NCI-H748 treated with DMSO at 0.1 percent for 48 hours (cell line): Measurements from ENCODE around the gene TAF1.
"Not testable (repeated sequence)": the region's sequence is repeated elsewhere in the genome, so short reads cannot be mapped to it uniquely, and the experiment has no call there.

Experiments used
- DNase-seq: peaks from one replicate; lab custom pipeline; 2025; lab: John Stamatoyannopoulos, UW

Gene TAF1, protein sequence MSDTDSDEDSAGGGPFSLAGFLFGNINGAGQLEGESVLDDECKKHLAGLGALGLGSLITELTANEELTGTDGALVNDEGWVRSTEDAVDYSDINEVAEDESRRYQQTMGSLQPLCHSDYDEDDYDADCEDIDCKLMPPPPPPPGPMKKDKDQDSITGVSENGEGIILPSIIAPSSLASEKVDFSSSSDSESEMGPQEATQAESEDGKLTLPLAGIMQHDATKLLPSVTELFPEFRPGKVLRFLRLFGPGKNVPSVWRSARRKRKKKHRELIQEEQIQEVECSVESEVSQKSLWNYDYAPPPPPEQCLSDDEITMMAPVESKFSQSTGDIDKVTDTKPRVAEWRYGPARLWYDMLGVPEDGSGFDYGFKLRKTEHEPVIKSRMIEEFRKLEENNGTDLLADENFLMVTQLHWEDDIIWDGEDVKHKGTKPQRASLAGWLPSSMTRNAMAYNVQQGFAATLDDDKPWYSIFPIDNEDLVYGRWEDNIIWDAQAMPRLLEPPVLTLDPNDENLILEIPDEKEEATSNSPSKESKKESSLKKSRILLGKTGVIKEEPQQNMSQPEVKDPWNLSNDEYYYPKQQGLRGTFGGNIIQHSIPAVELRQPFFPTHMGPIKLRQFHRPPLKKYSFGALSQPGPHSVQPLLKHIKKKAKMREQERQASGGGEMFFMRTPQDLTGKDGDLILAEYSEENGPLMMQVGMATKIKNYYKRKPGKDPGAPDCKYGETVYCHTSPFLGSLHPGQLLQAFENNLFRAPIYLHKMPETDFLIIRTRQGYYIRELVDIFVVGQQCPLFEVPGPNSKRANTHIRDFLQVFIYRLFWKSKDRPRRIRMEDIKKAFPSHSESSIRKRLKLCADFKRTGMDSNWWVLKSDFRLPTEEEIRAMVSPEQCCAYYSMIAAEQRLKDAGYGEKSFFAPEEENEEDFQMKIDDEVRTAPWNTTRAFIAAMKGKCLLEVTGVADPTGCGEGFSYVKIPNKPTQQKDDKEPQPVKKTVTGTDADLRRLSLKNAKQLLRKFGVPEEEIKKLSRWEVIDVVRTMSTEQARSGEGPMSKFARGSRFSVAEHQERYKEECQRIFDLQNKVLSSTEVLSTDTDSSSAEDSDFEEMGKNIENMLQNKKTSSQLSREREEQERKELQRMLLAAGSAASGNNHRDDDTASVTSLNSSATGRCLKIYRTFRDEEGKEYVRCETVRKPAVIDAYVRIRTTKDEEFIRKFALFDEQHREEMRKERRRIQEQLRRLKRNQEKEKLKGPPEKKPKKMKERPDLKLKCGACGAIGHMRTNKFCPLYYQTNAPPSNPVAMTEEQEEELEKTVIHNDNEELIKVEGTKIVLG (N-terminal part only)

DNA sequence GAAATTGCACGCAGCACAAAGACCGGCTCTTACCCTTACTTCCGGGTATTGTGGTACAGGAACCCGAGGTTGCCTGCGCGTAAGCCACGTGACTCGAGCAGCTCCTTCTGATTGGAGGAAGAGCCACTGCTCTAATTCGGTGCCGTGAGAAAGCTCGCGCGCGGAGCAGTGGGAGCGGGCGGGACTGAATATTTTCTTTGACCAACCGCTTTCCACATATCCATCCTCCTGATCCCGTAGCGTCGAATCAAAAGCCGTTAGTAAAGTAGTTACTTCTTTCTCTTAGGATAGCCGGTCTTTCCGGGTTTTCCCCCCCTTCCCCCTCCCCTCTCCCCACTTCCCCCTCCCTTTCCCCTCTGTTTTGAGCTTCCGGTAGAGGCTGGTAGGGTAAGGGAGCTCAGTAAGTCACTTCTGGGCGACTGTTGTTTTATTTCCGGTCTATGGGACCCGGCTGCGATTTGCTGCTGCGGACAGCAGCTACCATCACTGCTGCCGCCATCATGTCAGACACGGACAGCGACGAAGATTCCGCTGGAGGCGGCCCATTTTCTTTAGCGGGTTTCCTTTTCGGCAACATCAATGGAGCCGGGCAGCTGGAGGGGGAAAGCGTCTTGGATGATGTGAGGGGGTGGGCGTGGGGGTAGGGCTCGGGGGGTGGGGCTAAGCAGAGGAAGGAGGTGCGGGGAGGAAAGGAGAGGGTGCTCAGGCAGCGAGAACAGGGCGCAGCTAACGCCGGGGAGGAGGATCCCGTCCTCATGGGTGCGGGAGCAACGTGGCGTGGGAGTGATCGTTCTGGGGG is at the start of gene TAF1:
TAF1 (plus strand) TSS at position 483 of the 799 bp plus-strand sequence; CDS start at position 501, 18 bp downstream.
- peak; percentile 93 for DNase-seq

DNA sequence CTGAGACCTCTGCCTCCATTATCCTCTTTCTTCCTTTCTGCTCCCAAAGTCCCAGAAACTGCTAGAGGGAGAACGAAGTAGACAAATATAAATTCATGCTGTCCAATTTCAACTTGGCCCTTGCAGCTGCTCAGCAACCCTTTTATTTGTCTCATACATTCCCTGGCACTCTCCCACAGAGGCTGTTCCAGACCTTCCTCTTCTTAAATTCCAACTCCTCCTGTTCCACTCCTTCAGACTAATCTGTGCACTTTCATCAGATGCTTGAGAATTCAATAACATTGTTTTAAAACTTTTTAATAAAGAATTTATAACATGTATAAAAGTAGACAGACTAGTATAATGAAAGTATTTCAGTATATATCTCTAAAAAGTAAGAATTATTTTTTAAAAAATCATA is 49.2 kb upstream of the TAF1 start:
- not testable (repeated sequence) for DNase-seq

DNA sequence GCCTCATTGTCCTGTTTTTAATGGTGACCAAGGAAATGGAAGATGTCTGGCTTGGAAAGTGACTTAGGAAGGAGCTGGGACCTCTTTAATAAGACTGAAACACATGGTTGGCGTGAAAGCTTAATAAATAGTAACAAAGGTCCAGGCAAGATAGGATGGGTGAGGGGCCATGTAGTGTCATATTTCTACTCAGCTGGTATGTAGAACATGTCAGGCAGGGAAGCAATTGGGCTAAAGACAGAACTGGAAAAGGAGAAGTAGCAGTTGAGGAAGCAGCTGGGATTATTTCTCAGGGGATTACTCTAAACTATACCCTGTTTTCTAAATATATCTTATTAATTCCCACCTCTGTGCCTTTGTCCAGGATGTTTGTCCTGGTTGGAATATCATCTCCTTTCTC is 46.0 kb upstream of the TAF1 start:
- DNase-seq: no peak

DNA sequence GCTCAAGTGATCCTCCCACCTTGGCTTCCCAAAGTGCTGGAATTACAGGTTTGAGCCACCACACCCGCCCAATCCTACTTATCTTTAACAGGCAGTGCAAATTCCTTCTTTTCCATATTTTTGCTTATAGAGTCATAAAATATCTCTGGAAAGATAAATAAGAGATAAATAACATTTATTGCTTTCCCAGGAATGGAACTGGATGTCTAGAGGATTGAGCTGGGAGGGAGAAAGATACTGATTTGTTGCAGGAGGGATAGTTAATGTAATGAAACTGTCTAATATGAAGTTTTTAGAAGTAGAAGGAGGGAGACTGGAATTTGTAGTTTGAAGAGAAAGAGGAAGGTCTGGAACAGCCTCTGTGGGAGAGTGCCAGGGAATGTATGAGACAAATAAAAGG is 44.4 kb upstream of the TAF1 start:
- no peak for DNase-seq

DNA sequence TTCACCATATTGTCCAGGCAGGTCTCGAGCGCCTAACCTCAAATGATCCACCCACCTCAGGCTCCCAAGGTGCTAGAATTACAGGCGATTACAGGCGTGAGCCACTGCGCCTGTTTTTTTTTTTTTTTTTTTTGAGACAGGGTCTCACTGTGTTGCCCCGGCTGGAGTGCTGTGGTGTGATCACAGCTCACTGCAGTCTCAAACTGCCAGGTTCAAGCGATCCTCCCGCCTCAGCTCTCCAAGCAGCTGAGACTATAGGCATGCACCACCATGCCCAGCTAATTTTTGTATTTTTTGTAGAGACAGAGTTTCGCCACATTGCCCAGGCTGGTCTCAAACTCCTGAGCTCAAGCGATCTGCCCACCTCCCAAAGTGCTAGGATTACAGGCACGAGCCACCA is 41.7 kb upstream of the TAF1 start:
- not testable (repeated sequence) for DNase-seq

DNA sequence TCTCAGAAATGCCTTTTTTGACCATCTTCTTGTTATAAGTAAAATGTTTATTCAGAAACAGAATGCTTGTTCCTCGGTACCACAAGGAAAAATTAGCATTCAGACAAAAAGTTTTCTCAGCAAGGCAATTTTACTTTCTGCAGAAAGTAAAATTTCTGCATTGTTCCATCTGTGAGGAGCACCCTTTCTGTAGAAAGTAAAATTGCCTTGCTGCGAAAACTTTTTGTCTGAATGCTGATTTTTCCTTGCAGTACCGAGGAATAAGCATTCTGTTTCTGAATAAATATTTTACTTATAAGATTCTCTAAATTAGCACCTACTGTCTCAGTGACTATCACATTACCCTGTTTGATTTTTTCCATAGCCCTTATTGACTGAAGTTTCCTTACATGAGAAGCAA is 39.8 kb upstream of the TAF1 start:
- DNase-seq: no peak

DNA sequence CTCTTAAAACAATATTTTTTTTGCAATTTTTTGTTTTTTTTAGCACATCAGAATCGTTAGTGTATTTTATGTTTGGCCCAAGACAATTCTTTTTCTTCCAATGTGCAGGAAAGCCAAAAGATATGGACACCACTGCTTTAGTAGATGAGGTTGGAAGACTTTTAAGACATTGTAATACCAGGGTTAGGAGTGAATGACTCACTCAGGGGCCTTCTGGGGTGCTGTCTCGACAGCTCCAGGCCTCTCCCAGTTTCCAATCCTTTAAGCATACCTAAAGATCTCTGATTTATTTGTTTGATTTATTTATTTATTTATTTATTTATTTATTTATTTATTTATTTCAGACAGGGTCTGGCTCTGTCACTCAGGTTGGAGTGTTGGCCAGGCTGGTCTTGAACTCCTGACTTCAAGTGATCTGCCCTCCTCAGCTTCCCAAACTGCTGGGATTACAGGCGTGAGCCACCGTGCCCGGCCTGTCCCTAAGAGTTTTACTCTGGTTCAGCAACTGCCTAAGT is 16.9 kb upstream of the TAF1 start:
- not testable (repeated sequence) for DNase-seq

DNA sequence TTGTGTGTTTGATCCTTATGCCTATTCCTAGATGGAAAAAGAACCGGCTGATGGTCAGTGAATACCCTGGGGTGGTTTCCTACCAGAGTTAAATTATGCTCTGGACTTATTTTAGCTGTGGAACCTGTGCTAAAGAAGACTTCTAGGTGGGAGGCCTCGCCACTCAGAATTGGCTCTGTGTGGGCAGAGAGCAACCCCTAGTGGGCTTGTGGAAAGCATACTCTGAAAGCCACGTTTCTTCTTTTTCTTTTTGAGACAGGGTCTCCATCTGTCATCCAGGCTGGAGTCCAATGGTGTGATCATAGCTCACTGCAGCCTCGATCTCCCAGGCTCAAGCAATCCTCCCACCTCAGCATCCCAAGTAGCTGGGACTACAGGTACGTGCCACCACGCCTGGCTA is 16.3 kb upstream of the TAF1 start:
- not testable (repeated sequence) for DNase-seq

DNA sequence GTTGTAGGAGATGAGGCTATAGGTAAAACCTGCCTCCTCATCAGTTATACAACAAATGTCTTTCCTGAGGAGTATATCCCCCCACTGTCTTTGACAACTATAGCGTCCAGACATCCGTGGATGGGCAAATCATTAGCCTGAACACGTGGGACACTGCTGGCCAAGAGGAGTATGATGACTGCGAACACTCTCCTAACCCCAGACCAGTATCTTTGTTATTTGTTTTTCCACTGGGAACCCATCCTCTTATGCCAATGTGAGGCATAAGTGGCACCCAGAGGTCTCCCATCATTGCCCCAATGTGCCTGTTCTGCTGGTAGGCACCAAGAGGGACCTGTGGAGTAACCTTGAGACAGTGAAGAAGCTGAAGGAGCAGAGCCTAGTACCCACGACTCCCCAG is 13.7 kb upstream of the TAF1 start:
- not testable (repeated sequence) for DNase-seq

DNA sequence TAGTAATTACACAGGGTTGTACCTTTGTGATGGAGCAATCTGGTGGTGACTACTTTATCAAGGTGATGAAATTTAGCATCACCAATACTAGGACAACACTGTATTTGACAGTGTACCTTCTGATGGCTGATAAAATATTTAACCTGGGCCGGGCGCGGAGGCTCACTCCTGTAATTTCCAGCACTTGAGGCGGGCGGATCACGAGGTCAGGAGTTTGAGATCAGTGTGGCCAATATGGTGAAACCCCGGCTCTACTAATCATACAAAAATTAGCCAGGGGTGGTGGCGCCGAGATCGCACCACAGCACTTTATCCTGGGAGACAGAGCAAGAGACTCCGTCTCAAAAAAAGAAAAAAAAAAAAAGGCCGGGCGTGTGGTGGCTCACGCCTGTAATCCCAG is 1.9 kb upstream of the TAF1 start:
- no peak for DNase-seq

DNA sequence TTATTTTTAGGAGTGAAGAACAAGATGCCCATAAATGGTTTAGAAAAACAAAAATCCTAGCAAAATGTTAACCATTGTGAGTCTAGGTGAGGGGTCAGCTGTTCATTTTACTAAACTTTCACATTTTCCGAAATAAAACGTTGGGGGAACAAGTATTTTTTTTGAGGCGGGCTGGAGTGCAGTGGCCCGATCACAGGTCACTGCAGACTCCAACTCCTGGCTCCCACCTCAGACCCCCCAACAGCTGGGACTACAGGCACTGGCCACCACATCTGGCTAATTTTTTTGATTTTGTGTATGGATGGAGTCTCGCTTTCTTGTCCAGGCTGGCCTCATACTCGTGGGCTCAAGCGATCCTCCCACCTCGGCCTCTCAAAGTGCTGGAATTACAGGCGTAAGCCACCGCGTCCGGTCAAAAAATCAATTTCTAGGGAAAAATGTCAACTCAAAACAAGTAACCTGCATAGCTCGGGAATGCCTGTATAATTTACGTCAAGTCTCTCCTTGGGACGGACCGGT is 742 bp upstream of the TAF1 start:
- no peak for DNase-seq

DNA sequence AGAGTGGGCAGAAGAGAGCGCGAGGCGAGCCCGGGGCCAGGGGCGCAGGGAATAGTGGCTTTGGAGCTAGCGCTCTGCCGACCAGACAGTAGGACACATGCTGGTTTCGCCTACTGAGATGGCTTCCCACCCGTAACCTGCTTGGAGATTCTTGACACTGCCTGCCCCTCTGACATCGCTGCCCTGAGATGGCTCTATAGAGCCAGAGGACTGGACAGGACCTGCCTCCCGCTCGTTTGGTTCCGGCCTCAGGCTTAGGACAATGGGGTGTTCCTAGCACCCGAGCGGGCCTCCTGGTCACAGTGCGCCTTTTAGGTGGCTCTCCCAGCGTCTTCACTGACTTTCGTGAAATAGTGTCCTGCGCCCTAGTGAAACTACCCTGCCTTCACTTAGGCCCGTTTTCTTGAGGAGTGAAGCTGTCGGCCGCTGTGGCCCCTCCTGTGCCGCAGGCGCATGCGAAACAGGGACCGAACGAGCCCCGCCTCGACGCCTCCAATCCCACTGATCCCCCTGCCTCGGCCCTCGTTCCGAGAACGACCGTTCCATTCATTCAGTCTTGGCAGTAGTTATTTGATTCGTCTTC is 608 bp downstream of the TAF1 start:
- no peak for DNase-seq

DNA sequence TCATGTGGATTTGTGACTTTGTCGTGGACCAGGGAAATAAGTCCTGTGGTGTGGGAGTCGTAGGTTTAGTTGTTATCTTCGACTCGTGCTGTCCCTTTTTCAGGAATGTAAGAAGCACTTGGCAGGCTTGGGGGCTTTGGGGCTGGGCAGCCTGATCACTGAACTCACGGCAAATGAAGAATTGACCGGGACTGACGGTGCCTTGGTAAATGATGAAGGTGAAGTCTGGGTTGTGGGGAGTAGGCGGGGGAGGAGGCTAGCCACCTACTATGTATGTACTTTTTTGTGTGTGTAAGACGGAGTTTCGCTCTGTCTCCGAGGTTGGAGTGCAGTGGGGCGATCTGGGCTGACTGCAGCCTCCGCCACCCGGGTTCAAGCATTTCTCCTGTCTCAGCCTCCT is 1.2 kb downstream of the TAF1 start:
- no peak for DNase-seq

DNA sequence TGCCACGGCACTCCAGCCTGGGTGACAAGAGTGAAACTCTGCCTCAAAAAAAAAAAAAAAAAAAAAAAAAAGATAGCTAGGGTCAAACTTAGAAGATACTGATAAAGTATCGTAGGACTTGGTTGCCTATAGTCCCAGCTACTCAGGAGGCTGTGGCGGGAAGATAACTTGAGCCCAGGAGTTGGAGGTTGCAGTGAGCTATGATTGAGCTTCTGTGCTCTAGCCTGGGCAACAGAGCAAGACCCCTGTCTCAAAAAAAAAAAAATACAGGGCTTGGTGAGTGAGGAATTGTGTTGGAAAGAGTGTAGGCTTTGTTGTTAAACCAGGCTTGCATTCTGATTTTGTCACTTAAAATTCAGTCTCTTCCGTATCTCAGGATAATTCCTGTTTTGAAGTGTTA is 6.2 kb downstream of the TAF1 start:
- DNase-seq: no peak

DNA sequence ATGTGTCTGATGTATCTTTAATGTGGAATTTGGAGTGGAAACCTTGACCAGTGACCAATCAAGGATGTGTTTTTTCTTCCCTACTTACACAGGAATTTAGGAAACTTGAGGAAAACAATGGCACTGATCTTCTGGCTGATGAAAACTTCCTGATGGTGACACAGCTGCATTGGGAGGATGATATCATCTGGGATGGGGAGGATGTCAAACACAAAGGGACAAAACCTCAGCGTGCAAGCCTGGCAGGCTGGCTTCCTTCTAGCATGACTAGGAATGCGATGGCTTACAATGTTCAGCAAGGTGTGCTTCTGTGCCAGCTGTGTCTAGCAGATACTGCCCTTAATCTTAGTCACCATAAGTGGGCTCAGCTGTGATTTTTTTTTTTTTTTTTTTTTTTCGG is 12.6 kb downstream of the TAF1 start:
- no peak for DNase-seq

DNA sequence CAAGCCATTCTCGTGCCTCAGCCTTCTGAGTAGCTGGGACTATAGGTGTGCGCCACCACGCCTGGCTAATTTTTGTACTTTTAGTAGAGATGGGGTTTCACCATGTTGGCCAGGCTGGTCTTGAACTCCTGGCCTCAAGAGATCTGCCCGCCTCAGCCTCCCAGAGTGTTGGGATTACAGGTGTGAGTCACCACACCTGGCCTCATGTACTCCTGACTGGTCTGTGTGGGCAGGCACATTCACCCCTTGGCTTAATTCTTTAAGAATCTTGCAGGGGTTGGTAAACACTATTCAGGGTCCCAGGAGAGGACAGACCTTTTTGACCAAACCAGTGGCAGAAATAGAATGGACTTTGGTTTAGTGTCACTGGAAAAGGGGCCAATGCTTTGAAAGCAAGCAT is 25.6 kb downstream of the TAF1 start:
- not testable (repeated sequence) for DNase-seq

DNA sequence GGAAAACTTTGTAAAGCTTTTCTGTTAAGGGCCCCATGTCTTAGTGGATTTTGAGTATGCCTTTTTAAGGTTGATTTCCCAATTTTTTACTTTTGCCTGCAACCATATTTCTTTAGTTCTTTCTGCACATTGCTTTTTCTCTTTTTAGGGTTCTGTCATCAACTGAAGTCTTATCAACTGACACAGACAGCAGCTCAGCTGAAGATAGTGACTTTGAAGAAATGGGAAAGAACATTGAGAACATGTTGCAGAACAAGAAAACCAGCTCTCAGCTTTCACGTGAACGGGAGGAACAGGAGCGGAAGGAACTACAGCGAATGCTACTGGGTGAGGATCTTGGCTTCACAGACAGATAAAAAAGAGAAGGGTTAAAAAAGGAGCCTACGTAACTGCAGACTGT is 27.8 kb downstream of the TAF1 start:
- DNase-seq: no peak

DNA sequence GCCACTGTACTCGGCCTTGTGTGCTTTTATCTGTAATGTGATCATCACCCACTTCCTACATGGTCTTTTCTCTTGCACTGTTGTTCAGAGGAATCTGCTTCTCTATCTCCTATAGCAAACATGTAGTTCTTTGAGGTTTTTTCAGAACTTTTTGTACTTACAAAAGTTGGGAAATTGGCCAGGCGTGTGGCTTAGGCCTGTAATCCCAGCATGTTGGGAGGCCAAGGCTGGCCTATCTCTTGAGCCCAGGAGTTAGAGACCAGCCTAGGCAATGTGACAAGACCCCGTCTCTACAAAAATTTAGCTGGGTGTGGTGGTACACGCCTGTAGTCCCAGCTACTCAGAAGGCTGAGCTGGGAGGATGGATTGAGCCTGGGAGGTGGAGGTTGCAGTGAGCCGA is 30.4 kb downstream of the TAF1 start:
- no peak for DNase-seq

DNA sequence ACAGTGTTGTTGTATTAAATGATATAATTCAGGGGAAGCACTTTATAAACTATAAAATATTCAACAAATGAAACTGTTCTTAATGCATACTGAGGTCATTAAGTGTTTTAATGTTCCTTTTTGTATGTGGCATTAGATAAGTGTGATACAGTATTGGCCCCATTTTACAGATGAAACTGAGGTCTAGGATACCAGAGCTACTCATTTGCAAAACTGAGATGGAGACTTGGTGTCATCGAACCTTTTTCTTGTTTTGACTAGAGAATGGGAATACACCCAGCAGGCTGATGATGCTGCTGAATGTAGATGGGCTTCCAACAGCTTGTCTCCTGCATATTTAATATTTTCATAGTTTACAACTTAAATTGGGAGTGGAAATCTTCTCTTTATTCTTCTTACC is 34.6 kb downstream of the TAF1 start:
- no peak for DNase-seq

DNA sequence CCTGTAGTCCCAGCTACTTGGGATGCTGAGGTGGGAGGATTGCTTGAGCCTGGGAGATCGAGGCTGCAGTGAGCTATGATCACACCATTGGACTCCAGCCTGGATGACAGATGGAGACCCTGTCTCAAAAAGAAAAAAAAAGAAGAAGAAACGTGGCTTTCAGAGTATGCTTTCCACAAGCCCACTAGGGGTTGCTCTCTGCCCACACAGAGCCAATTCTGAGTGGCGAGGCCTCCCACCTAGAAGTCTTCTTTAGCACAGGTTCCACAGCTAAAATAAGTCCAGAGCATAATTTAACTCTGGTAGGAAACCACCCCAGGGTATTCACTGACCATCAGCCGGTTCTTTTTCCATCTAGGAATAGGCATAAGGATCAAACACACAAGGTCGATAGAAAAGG is 50.1 kb downstream of the TAF1 start:
- not testable (repeated sequence) for DNase-seq

DNA sequence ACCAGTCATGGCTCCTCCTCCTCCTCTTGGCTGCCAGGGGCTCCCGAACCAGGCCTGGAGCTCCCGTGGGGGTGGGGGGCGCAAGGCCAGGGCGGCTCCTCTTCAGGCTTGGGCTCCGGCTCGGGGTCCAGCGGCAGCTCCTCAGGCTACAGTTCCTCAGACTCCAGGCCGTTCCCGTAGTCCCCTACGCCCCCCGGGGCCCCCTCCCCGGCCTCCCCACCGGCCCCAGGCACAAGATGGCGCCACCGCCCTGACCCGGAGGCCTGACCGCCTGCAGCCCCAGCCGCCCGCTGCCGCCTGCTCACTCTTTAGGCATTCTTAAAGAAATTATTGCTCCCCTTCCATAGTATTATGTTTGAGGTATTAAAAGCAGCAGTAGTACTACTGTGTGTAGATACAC is 54.5 kb downstream of the TAF1 start:
- DNase-seq: no peak
